Testis (tissue), 3 donors: ENCODE results near the gene MRPS34. TPM values are rescaled to one million over a fixed set of nuclear protein-coding genes. Genes with fewer than 3 reads are reported as not detected.

ENCODE experiments used
- DNase-seq: peaks from one replicate; pipeline ENCODE4 v3.0.0-alpha.2; 2019
- H3K27ac ChIP-seq, 2 donors: fragments of 200-600 bp; sonication (generic); one replicate each; pipeline ENCODE4 v1.5.1; 2019
- H3K27me3 ChIP-seq: fragments of 200-600 bp; sonication (generic); one replicate; pipeline ENCODE4 v1.5.1; 2019
- H3K36me3 ChIP-seq: fragments of 200-600 bp; sonication (generic); one replicate; pipeline ENCODE4 v1.5.1; 2017; ENCODE audit warnings: low read depth; ENCODE audit errors: missing control alignments
- H3K4me1 ChIP-seq: fragments of 200-600 bp; sonication (generic); one replicate; pipeline ENCODE4 v1.5.1; 2019
- H3K4me3 ChIP-seq, 2 donors: fragments of 200-600 bp; sonication (generic); one replicate each; pipeline ENCODE4 v1.5.1; 2017 to 2019
- H3K9me3 ChIP-seq: fragments of 200-600 bp; sonication (generic); one replicate; pipeline ENCODE4 v1.5.1; 2017
- CTCF ChIP-seq, 3 experiments: fragments of 450-650 bp in 2 of 3; fragments of 200-600 bp in 1 of 3; sonication (generic) in 1 of 3; IDR thresholded peaks; one replicate each; pipeline ENCODE4 v1.5.1; 2016 to 2019; ENCODE audit warnings: antibody characterized with exemption in 3 of 3, mild to moderate bottlenecking in 2 of 3, moderate library complexity in 1 of 3
- POLR2A ChIP-seq: fragments of 450-650 bp; IDR thresholded peaks from one replicate; pipeline ENCODE4 v1.6.1; 2017; ENCODE audit warnings: antibody characterized with exemption, mild to moderate bottlenecking, moderate library complexity
- WGBS, 2 donors: methylation state at CpG; one replicate each; pipeline ENCODE4 v1.1.5; 2018; 5-methylcytosine and 5-hydroxymethylcytosine counted together
- intact Hi-C: fragments of 100-400 bp; cut with DNase I; formaldehyde crosslinking; loops from one replicate; pipeline ENCODE4 v1.15.1; 2023; ENCODE audit warnings: low total_unique reads
- polyA plus RNA-seq: library from polyadenylated mRNA; stranded (reverse); fragments of 350-450 nt; fragmentation: Illumina TruSeq; extraction: RNeasy Lipid Tissue Mini Kit (QIAGEN cat#74804); gene quantifications from one replicate; pipeline ENCODE4 v1.2.3, GENCODE V29; 2014; ENCODE audit warnings: low read depth, low replicate concordance; ENCODE audit not compliant: insufficient read depth
- total RNA-seq, 2 donors: library from RNA; depleted of rRNA; stranded (reverse); fragments of >200 nt; gene quantifications; one replicate each; pipeline ENCODE4 v1.2.3, GENCODE V29; 2016

The MRPS34 gene
- total and polyA plus RNA-seq, 3 donors from 2014 or later = 49.2 to 81.6 (median 66.5) TPM

- whole genome bisulfite sequencing, 2 donors = 91 to 93% methylated on average over 24 to 29 of the region's 29 CpGs
- Histone ChIP-seq H3K4me1 (no peaks in the 10 kb centered on the region), H3K36me3 (no peaks in the 10 kb centered on the region), H3K27me3 (no peaks in the 10 kb centered on the region), H3K4me3 (no peak overlapping the region), H3K9me3 (no peaks in the 10 kb centered on the region), H3K27ac (no peak overlapping the region)
- intact Hi-C loops = no loop called here
- TF ChIP-seq CTCF (IDR thresholded peaks at IDR 0.05) (no peak), POLR2A (no peak)
- no peak for DNase-seq
Observed at GRCh38 chr16:1749152-1750117, 23.5 kb downstream of the MRPS34 start.

DNA sequence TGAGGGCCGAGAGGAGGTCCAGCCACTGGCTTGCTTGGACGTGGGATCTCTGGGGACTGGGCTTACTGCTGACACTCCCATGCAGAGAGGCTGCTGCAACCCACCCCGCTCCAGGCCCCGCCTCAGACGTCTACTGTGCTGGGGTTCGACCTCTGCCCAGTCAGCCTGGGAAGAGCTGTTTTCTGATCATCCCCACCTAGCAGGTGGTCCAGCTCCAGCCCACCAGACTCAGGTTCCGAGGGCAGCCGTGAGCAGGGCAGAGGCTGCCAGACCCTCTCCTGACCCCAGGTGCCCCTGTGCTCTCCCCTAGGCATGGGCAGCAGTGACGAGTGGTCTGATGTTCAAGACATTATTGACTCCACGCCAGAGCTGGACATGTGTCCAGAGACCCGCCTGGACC, 25.0 kb downstream of the MRPS34 start:
- H3K4me1 ChIP-seq = no peaks in the 10 kb centered on the region
- no peak overlapping the region for H3K27ac ChIP-seq
- no peak for TF ChIP-seq CTCF (IDR thresholded peaks at IDR 0.05)
- no peak for TF ChIP-seq POLR2A
- intact Hi-C loops = no loop called here
- WGBS, 2 donors = 87 to 88% methylated on average over 7 to 11 of the region's 11 CpGs
- no peaks in the 10 kb centered on the region for H3K36me3 ChIP-seq
- no peaks in the 10 kb centered on the region for H3K27me3 ChIP-seq
- H3K9me3 ChIP-seq = no peaks in the 10 kb centered on the region
- DNase-seq = no peak
- no peak overlapping the region for H3K4me3 ChIP-seq

DNA sequence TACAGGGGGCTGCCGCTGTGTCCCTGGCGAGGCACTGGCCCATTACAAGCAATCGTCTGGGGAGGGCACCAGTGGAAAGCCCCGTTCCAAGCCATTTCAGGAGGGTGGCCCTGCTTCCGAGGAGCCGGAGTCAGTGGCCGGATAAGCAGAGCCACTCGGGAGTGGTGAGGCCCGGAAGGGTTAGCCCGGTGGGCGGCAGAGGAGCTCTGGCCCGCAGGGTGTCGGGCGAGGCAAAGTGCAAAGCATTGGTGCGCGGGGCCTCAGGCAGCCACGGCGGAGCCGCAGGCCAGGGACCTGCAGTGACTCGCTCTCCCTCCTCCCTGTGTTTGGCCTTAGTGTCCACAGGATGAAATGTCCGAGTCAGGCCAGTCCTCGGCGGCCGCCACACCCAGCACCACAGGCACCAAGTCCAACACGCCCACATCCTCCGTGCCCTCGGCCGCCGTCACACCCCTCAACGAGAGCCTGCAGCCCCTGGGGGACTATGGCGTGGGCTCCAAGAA, 26.2 kb downstream of the MRPS34 start:
- Histone ChIP-seq H3K27me3 (no peaks in the 10 kb centered on the region), H3K4me1 (no peaks in the 10 kb centered on the region), H3K36me3 (no peaks in the 10 kb centered on the region), H3K4me3 (no peak overlapping the region), H3K9me3 (no peaks in the 10 kb centered on the region), H3K27ac (no peak overlapping the region)
- intact Hi-C loops = no loop called here
- no peak for DNase-seq
- 92 to 96% methylated on average over 25 to 30 of the region's 31 CpGs for WGBS, 2 donors
- no peak for TF ChIP-seq POLR2A
- TF ChIP-seq CTCF (IDR thresholded peaks at IDR 0.05) = no peak

- H3K9me3 ChIP-seq = no peaks in the 10 kb centered on the region
- H3K27me3 ChIP-seq = no peaks in the 10 kb centered on the region
- intact Hi-C loops = no loop called here
- no peaks in the 10 kb centered on the region for H3K36me3 ChIP-seq
- H3K27ac ChIP-seq = no peak overlapping the region
- H3K4me1 ChIP-seq = no peaks in the 10 kb centered on the region
- no peak for DNase-seq
- TF ChIP-seq POLR2A (no peak), CTCF (IDR thresholded peaks at IDR 0.05) (no peak)
- H3K4me3 ChIP-seq = no peak overlapping the region
- 93% methylated on average over 28 to 29 of the region's 29 CpGs for WGBS, 2 donors
Observed at GRCh38 chr16:1745900-1746692, 26.8 kb downstream of the MRPS34 start.
